IMR-90 (cell line): ENCODE data around the gene INHA. TPM values are rescaled to one million over a fixed set of nuclear protein-coding genes. Genes with fewer than 3 reads are reported as not detected.
A peak's percentile ranks its signal among the peaks of the same experiment; 100 is the strongest.

Source experiments
- ATAC-seq: fragments of 200-7000 bp; cut with Tn5 transposase; 2 replicates; pipeline ENCODE4 v1.9.1; 2020; ENCODE audit warnings: low read depth, mild to moderate bottlenecking, moderate library complexity
- BruUV-seq: library from RNA; stranded (reverse); fragments of 400-500 nt; replicated peaks from 2 replicates; lab custom pipeline; 2021; lab: Mats Ljungman, UMichigan
- CTCF ChIA-PET: fragments of 300-600 bp; formaldehyde crosslinking; extraction: SDS; loops from one replicate; lab custom pipeline; 2021; ENCODE audit warnings: antibody characterized with exemption; lab: Yijun Ruan, JAX
- POLR2A ChIA-PET: fragments of 300-600 bp; sonication (Branson Sonifier 250); formaldehyde crosslinking; loops from one replicate; lab custom pipeline; 2022; ENCODE audit warnings: antibody characterized with exemption; ENCODE audit not compliant: unreplicated experiment; lab: Charles Lee
- DNase-seq: peaks from one replicate; pipeline ENCODE4 v3.0.0; 2013
- H2AFZ ChIP-seq: replicated peaks from 2 replicates; pipeline ENCODE3; 2013; ENCODE audit warnings: low read length, mild to moderate bottlenecking; ENCODE audit not compliant: poor library complexity
- H2AK5ac ChIP-seq: 2 replicates; pipeline ENCODE4 v1.6.1; 2013; ENCODE audit warnings: low read depth, low read length, inconsistent platforms
- H2AK9ac ChIP-seq: replicated peaks from 2 replicates; pipeline ENCODE3; 2013; ENCODE audit warnings: mild to moderate bottlenecking, low read depth, low read length, moderate library complexity; ENCODE audit not compliant: poor library complexity
- H2BK120ac ChIP-seq: 2 replicates; pipeline ENCODE4 v1.6.1; 2013; ENCODE audit warnings: low read depth, low read length, inconsistent platforms
- H2BK15ac ChIP-seq: 3 replicates; pipeline ENCODE4 v1.6.1; 2013; ENCODE audit warnings: low read depth, low read length, inconsistent platforms
- H2BK20ac ChIP-seq: 2 replicates; pipeline ENCODE4 v1.6.1; 2013; ENCODE audit warnings: low read depth, mild to moderate bottlenecking, inconsistent platforms, low read length, moderate library complexity
- H2BK5ac ChIP-seq: 2 replicates; pipeline ENCODE4 v1.6.1; 2013; ENCODE audit warnings: mild to moderate bottlenecking, low read depth, low read length, inconsistent platforms; ENCODE audit not compliant: poor library complexity, severe bottlenecking
- H3K14ac ChIP-seq: replicated peaks from 2 replicates; pipeline ENCODE4 v1.6.1; 2013; ENCODE audit warnings: low read depth, low read length, inconsistent platforms
- H3K18ac ChIP-seq: 2 replicates; pipeline ENCODE4 v1.6.1; 2013; ENCODE audit warnings: low read depth, low read length, control low read depth
- H3K23ac ChIP-seq: 2 replicates; pipeline ENCODE4 v1.6.1; 2013; ENCODE audit warnings: low read depth, low read length, inconsistent platforms
- H3K27ac ChIP-seq: 2 replicates; pipeline ENCODE4 v1.5.1; 2013; ENCODE audit warnings: mild to moderate bottlenecking, control low read depth, low read length; ENCODE audit not compliant: insufficient read depth
- H3K27me3 ChIP-seq: 2 replicates; pipeline ENCODE4 v1.6.1; 2013; ENCODE audit warnings: low read length; ENCODE audit not compliant: control insufficient read depth, insufficient read depth
- H3K36me3 ChIP-seq: 2 replicates; pipeline ENCODE4 v1.6.1; 2013; ENCODE audit warnings: low read length, mixed read lengths; ENCODE audit not compliant: control insufficient read depth, insufficient read depth
- H3K4ac ChIP-seq: 2 replicates; pipeline ENCODE4 v1.6.1; 2013; ENCODE audit warnings: low read depth, low read length, inconsistent platforms
- H3K4me1 ChIP-seq: 2 replicates; pipeline ENCODE4 v1.6.1; 2013; ENCODE audit warnings: low read length, mixed read lengths; ENCODE audit not compliant: control insufficient read depth, insufficient read depth
- H3K4me2 ChIP-seq: 2 replicates; pipeline ENCODE4 v1.6.1; 2013; ENCODE audit warnings: low read depth, mild to moderate bottlenecking, control low read depth, low read length, moderate library complexity
- H3K4me3 ChIP-seq: 2 replicates; pipeline ENCODE4 v1.5.1; 2013; ENCODE audit warnings: low read depth, mild to moderate bottlenecking, control low read depth, low read length, moderate library complexity; ENCODE audit not compliant: insufficient read depth
- H3K56ac ChIP-seq: 2 replicates; pipeline ENCODE4 v1.6.1; 2013; ENCODE audit warnings: low read length, inconsistent platforms; ENCODE audit not compliant: insufficient read depth; ENCODE audit errors: extremely low read depth
- H3K79me1 ChIP-seq, 2 experiments: 2 replicates each; pipeline ENCODE4 v1.6.1; 2013; ENCODE audit warnings: low read length in 2 of 2, inconsistent platforms in 1 of 2, low read depth in 1 of 2
- H3K9ac ChIP-seq: 2 replicates; pipeline ENCODE4 v1.6.1; 2013; ENCODE audit warnings: low read depth, low read length, control low read depth
- H3K9me1 ChIP-seq: 2 replicates; pipeline ENCODE4 v1.6.1; 2013; ENCODE audit warnings: low read length, inconsistent platforms; ENCODE audit not compliant: insufficient read depth
- H3K9me3 ChIP-seq: 2 replicates; pipeline ENCODE4 v1.6.1; 2013; ENCODE audit warnings: low read length; ENCODE audit not compliant: control insufficient read depth, insufficient read depth
- H4K20me1 ChIP-seq: 2 replicates; pipeline ENCODE4 v1.6.1; 2013; ENCODE audit warnings: low read length, inconsistent platforms; ENCODE audit not compliant: insufficient read depth
- H4K5ac ChIP-seq: 2 replicates; pipeline ENCODE4 v1.6.1; 2013; ENCODE audit warnings: mild to moderate bottlenecking, low read depth, low read length, control low read depth
- H4K8ac ChIP-seq, 2 experiments: 2 replicates each; pipeline ENCODE4 v1.6.1; 2013; ENCODE audit warnings: low read depth in 2 of 2, low read length in 2 of 2, control low read depth in 1 of 2, inconsistent platforms in 1 of 2
- H4K91ac ChIP-seq: 2 replicates; pipeline ENCODE4 v1.6.1; 2013; ENCODE audit warnings: low read depth, low read length, inconsistent platforms; ENCODE audit not compliant: insufficient read depth
- BHLHE40 ChIP-seq: fragments of 150-350 bp; IDR thresholded peaks from 2 replicates; pipeline ENCODE4 v1.6.1; 2016; ENCODE audit warnings: mild to moderate bottlenecking, low read depth, low read length
- CEBPB ChIP-seq: IDR thresholded peaks from 2 replicates; pipeline ENCODE4 v1.6.1; 2012; ENCODE audit warnings: low read depth, low read length, improper control_type of control experiment
- CTCF ChIP-seq: conservative IDR thresholded peaks from 2 replicates; pipeline ENCODE4 v1.5.1; 2012; ENCODE audit warnings: mild to moderate bottlenecking, low read depth, low read length, improper control_type of control experiment
- ELK1 ChIP-seq: fragments of 150-350 bp; IDR thresholded peaks from 2 replicates; pipeline ENCODE4 v1.6.1; 2016; ENCODE audit warnings: low read depth, mild to moderate bottlenecking, low read length, moderate library complexity, borderline replicate concordance
- FOS ChIP-seq: fragments of 150-350 bp; IDR thresholded peaks from 2 replicates; pipeline ENCODE4 v1.6.1; 2016; ENCODE audit warnings: low read depth, low read length
- MAFK ChIP-seq: IDR thresholded peaks from 2 replicates; pipeline ENCODE4 v1.6.1; 2012; ENCODE audit warnings: low read depth, low read length, improper control_type of control experiment
- MAZ ChIP-seq: IDR thresholded peaks from 2 replicates; pipeline ENCODE4 v1.6.1; 2012; ENCODE audit warnings: low read depth, mild to moderate bottlenecking, low read length, improper control_type of control experiment, moderate library complexity, borderline replicate concordance
- MXI1 ChIP-seq: IDR thresholded peaks from 2 replicates; pipeline ENCODE4 v1.6.1; 2012; ENCODE audit warnings: low read depth, mild to moderate bottlenecking, low read length, moderate library complexity, borderline replicate concordance
- NFE2L2 ChIP-seq: fragments of 150-350 bp; IDR thresholded peaks from 2 replicates; pipeline ENCODE4 v1.6.1; 2016; ENCODE audit warnings: low read depth, mild to moderate bottlenecking, low read length
- RAD21 ChIP-seq: IDR thresholded peaks from 2 replicates; pipeline ENCODE4 v1.6.1; 2012; ENCODE audit warnings: low read length, improper control_type of control experiment
- USF2 ChIP-seq: fragments of 150-350 bp; IDR thresholded peaks from 2 replicates; pipeline ENCODE4 v1.6.1; 2017; ENCODE audit warnings: mild to moderate bottlenecking, antibody characterized with exemption, low read length, low read depth
- WGBS, 2 experiments: methylation state at CpG; one replicate each; pipeline versions ENCODE4 v1.1.5 to v1.1.7; 2013; ENCODE audit warnings: missing lambda C conversion rate in 2 of 2; ENCODE audit not compliant: insufficient read length in 1 of 2; ENCODE audit errors: extremely low coverage in 2 of 2; 5-methylcytosine and 5-hydroxymethylcytosine counted together
- dilution Hi-C: fragments of 300-500 bp; cut with HindIII; formaldehyde crosslinking; loops from one replicate; pipeline ENCODE4 v1.14.3; 2018; ENCODE audit warnings: low sequenced_read_pairs; ENCODE audit not compliant: unreplicated experiment
- in situ Hi-C: fragments of 300-500 bp; cut with MboI; formaldehyde crosslinking; loops from 3 replicates; pipeline ENCODE4 v1.14.3; 2019; ENCODE audit warnings: low sequenced_read_pairs, inconsistent platforms, mixed read lengths
- intact Hi-C: fragments of 100-400 bp; cut with micrococcal nuclease; formaldehyde crosslinking; loops from 2 replicates; pipeline ENCODE4 v1.10.0; 2022
- polyA plus RNA-seq, 3 experiments: library from polyadenylated mRNA; depleted of rRNA; stranded (reverse); fragments of >200 nt; gene quantifications; 2 replicates each; pipeline ENCODE4 v1.2.3, GENCODE V29; 2012; ENCODE audit warnings: low replicate concordance in 1 of 3
- total RNA-seq: library from RNA; depleted of rRNA; stranded (reverse); fragments of >200 nt; gene quantifications from 2 replicates; pipeline ENCODE4 v1.2.3, GENCODE V29; 2012

Gene INHA
- total and polyA plus RNA-seq, 2 of the 4 experiments (the other 2 are of a cell fraction), result 0.96 TPM; not detected in 1

- Histone ChIP-seq H2BK5ac (peak overlapping the region; percentile 69), H3K27me3 (no peaks in the 10 kb centered on the region), H3K9ac (peak overlapping the region; percentile 72), H3K36me3 (peaks cover 14% of the 10 kb centered on the region), H4K20me1 (no peaks in the 10 kb centered on the region), H3K14ac (peak overlapping the region; percentile 96), H3K9me3 (no peaks in the 10 kb centered on the region), H3K4me2 (peak overlapping the region; percentile 93), H2BK120ac (peak overlapping the region; percentile 84), H2BK20ac (peak overlapping the region; percentile 48; the same call in 1 of the 2 replicates), H2AFZ (peak overlapping the region; percentile 91), H4K8ac (peak overlapping the region; percentile 99 to 100), H3K4me1 (peaks cover 2% of the 10 kb centered on the region), H3K9me1 (peaks cover 6% of the 10 kb centered on the region; the same call in 1 of the 2 replicates), H3K27ac (peak overlapping the region; percentile 58), H2AK9ac (peak overlapping the region; percentile 97), H4K5ac (peak overlapping the region; percentile 96), H3K4ac (peak overlapping the region; percentile 97), H2AK5ac (peak overlapping the region; percentile 81), H2BK15ac (peak overlapping the region; percentile 86; the same call in 2 of the 3 replicates), H3K79me1 (peaks cover 9 to 14% of the 10 kb centered on the region in 2 experiments), H3K4me3 (peak overlapping the region; percentile 63), H3K18ac (peak overlapping the region; percentile 64), H3K56ac (peak overlapping the region; percentile 88), H4K91ac (peak overlapping the region; percentile 91), H3K23ac (peak overlapping the region; percentile 78)
- DNase-seq (no peak), ATAC-seq (no peak)
- ChIA-PET CTCF (interaction anchor here (2.1 kb wide), 1 partner anchor 38 kb away, joined by 7 read pairs; no protein-coding TSS in a partner anchor), POLR2A (interaction anchor here (0.6 to 0.7 kb wide), 2 partner anchors 22 to 148 kb away, joined by 4 read pairs; no protein-coding TSS in a partner anchor)
- intact Hi-C loops, result loop anchor here (5.0 kb wide), 1 partner anchor 89 kb away; no protein-coding TSS in a partner anchor
- 80% methylated on average over 1 of the region's 9 CpGs; no CpG with 5 or more reads in 1 of the 2 experiments for WGBS, 2 experiments
- TF ChIP-seq MAZ (no peak), NFE2L2 (no peak), RAD21 (no peak), CEBPB (no peak), BHLHE40 (no peak), FOS (no peak), USF2 (no peak), ELK1 (no peak), MAFK (no peak), MXI1 (no peak), CTCF (no peak)
- dilution Hi-C loops, result no loop called here
- TSS peak; percentile 65 for BruUV-seq
- in situ Hi-C loops, result no loop called here
Observed at GRCh38 chr2:219598308-219599078, 26.4 kb downstream of the INHA start.
